ENCODE measurements around the gene ZFAND6.
"Not testable (repeated sequence)": the region's sequence is repeated elsewhere in the genome, so short reads cannot be mapped to it uniquely, and the experiment has no call there.

The ZFAND6 gene

DNA sequence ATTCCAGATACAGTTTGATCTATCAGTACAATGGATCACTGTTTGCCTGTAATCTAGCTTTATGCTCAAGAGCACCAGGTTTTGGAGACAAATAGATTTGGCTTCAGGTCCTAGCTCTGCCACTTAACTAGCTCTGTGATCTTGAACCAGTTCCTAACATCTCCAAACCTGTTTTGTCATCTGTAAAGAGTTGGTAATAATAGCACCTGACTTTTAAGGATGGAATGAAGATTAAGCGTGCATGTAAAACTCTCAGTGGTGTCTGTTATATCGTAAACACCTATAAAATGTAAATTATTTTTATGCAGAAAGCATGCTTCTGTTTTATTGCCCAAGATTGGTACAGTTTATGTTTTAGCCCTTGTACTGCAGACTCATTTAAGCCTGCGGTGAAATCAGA lies 36.5 kb downstream of the ZFAND6 start:
- DNase-seq (ENCODE audit: low read depth in 2 of 3, low spot score in 2 of 3): no peak

DNA sequence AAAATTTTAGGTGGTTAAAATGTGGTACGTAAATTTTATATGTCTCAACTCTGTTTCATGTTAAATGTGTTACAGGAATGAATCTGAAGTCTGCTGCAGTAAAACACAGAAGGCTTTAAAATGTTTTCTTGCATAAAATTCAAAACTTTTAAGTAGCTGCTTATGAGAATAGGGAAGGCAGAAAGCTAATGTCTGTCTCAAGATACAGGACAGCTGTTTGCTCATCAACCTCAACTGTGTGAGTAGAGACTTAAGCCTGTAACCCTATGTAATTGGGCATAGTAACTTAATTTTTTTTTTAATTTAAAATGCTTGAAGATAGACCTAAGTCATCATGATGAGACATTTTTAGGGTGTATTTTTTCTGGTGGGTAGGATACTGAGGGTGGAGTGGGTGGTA lies 38.9 kb downstream of the ZFAND6 start:
- no peak for DNase-seq (ENCODE audit: low read depth in 2 of 3, low spot score in 2 of 3)

DNA sequence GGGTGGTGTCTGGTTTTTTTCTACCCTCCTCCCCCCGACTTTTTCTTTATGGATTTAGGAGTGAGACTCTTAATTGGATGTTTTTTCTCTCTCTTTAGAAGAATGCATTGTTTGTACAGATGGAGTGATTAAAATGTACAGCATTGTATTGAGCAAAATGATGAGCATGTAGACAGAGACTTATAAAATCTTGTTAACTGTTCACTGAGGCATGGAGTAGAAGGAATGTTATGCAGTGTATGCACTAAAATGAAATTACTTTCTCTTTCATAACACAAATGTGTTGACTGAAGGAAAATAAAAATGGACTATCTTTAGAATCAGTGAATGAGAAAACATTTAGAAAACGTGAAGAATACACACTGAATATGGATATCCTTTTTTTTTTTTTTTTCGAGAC lies 39.8 kb downstream of the ZFAND6 start:
- no peak for DNase-seq (ENCODE audit: low read depth in 2 of 3, low spot score in 2 of 3)

DNA sequence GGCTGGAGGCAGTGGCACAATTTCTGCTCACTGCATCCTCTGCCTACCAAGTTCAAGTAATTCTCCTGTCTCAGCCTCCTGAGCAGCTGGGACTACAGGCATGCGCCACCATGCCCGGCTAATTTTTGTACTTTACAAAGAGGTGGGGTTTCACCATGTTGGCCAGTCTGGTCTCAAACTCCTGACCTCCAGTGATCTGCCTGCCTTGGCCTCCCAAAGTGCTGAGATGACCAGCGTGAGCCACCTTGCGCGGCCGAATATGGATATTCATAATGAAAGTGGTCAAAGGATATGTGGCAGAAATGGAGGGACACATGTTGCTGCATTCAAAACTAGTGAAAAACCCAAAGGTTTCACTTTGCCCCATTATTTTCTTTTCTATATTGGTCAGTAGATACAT lies 40.2 kb downstream of the ZFAND6 start:
- DNase-seq (ENCODE audit: low read depth in 2 of 3, low spot score in 2 of 3): not testable (repeated sequence)

DNA sequence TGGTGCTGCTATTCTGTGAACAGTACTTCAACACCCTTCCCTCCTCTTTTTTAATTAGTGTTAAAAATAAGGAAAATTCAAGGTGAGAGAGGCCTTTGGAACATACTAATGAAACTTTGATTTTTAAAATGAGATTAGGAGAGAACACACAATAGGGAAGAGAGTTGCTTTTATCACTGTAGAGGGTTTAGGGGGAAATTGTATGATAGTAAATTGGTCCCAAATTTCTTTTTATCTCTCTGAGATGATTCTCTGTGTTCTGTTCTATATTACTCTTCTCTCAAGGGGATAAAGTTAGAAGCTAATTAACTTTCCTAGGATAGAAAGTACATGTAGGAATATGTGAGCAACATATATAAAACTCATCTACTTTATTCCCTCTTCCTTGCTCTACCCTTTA lies 40.8 kb downstream of the ZFAND6 start:
- no peak for DNase-seq (ENCODE audit: low read depth in 2 of 3, low spot score in 2 of 3)

DNA sequence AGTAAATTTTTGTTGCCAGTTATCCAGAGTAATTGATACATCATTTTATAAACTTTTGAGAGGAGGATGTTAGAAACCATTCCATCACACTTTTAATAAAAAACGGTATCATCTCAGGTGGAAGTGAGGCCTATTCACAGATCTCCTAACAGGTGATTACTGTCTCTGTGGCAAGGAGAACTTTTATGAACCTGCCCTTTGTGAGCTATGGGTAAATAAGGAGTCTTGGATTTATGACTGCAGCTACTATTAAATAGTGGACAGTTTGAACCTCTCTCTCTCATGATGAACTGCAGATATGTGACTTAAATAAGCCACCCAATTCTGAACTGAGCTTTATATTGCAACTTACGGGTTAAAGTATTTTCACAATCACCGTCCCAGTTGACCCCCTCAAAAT lies 45.7 kb downstream of the ZFAND6 start:
- no peak for DNase-seq (ENCODE audit: low read depth in 2 of 3, low spot score in 2 of 3)

DNA sequence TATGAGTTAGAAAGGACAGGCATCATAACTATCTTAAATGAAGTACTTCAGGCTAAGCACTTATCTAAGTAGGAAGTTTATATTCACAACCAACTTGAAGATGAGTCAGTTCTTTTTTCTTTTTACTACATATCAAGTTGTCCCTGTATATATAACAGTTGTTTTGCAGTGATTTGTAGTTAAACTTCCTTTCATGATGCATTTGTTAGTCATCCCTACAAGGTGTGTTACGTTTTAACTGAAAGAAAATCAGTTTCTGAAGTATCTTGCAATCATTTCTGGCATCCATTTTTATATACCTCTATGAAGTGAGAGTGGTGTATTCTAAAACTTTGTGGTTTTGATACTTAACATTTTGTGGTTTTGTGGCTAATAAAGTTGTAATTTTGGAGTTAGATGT lies 46.1 kb downstream of the ZFAND6 start:
- no peak for DNase-seq (ENCODE audit: low read depth in 2 of 3, low spot score in 2 of 3)

DNA sequence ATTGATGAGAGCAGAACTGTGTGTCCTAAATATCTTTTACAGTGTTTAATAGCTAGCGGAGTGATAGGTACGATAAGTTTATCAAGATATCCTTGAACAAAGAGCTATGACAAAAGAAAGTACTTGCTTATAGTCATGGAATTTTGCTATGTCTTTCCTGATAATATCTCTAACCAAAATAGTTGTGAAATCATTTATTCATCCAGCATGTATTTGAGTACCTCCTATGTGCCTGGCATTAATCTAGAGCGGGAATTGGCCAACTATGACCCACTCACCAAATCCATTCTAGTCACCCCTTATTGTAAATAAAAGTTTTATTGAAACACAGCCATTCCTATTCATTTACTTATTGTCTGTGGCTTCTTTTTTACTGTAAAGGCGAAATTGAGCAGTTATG lies 46.6 kb downstream of the ZFAND6 start:
- DNase-seq (ENCODE audit: low read depth in 2 of 3, low spot score in 2 of 3): no peak

DNA sequence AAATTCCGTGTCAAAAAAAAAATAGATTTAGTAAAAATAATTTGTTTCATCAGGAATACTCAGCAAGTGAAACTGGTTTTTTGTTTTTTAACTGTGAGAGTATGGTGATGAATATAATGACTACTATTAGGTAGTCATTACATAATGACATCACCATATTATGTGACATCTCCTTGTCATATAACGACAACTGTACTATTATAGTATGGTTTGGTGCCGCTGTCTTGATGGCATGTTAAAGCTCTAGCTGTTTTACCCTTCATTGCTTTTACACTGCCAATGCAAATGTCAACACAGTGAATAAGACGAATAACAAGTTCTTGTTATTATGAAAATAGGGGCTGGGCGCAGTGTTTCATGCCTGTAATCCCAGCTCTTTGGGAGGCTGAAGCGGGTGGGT lies 47.7 kb downstream of the ZFAND6 start:
- no peak for DNase-seq (ENCODE audit: low read depth in 2 of 3, low spot score in 2 of 3)

DNA sequence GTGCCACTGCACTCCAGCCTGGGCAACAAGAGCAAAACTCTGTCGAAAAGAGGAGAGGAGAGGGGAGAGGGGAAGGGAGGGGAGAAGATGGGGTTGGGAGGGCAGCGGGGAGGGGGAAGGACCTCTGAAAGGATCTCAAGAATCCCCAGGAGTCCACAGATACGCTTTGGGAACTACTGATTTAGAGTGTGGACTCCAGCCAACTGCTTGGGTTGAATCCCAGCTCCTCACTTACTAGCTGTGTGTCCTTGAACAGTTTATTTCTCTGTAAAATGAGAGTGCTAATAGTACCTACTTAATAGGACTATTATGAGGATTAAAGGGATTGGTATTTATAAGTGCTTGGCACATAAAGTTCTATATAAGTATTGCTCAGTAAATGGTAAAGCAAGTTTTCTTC lies 48.3 kb downstream of the ZFAND6 start:
- DNase-seq (ENCODE audit: low read depth in 2 of 3, low spot score in 2 of 3): no peak

DNA sequence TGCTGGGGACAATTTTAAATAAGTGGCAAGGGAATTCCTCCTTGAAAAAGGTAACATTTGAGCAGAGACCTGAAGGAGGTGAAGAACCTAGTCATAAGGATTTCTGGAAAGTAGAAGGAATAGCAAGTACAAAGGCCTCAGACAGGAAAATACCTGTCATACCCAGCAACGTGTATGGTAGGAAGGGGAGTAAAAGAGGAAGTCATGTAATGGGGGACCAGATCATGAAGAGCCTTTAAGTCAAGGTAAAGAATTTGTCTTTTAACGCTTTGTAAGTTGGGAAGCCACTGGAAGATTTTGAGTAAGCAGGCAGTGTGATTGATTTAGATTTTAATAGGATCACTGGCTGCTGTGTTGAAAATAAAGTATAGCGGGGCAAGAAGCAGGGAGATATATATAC lies 49.9 kb downstream of the ZFAND6 start:
- DNase-seq (ENCODE audit: low read depth in 2 of 3, low spot score in 2 of 3): no peak

DNA sequence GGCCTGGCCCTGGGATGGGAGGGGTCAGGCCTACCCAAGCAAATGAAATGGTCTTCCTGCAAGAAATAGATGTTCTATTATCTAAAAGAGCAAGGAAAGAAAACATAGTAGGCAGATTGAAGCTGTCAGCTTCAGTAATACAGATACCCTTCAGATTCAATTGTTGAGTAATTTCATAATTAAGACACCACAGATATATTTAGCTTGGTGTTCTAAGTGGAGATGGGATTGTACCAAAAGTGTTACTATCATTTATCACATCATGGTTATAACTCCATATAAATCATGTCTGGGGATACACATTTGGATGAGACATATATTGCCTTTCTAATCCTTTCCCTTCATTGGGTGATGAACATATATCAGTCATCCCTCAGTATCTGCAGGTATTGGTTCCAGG lies 51.4 kb downstream of the ZFAND6 start:
- DNase-seq (ENCODE audit: low read depth in 2 of 3, low spot score in 2 of 3): no peak

DNA sequence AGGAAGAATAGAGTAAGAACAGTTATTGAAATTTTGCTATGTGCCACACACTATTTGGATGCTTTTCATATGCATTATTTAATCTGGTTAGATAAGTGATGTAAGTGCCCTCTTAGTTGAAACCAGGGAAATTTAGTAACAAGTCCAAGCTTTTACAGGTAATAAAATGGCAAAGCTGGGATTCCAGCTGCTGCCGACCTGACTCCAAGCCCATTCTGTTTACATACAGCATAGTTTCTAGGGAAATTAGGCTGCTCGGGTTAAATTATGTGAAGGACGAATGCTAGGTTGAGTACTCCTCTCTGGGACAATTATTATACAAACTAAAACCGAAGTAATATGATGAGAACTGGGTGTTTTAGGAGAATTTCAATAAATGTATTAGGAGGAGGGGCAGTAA lies 54.6 kb downstream of the ZFAND6 start:
- DNase-seq (ENCODE audit: low read depth in 2 of 3, low spot score in 2 of 3): no peak

DNA sequence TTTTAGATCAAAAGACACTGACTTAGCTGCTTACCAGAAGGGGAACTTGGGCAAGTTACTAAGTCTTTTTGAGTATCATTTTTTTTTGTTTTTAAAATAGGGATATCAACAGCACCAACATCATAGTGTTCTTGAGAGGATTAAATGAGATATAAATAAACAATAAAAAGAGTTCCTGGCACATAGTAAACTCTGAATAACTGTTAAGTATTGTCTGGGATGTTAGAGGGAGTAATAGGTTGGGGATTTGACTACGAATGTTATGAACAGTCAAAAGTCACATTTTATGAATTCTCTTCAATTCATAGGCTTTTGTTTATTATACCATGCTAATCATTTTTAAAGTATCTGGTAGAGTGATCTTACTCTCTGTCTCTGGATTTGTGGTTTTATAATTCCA lies 55.5 kb downstream of the ZFAND6 start:
- DNase-seq (ENCODE audit: low read depth in 2 of 3, low spot score in 2 of 3): no peak

DNA sequence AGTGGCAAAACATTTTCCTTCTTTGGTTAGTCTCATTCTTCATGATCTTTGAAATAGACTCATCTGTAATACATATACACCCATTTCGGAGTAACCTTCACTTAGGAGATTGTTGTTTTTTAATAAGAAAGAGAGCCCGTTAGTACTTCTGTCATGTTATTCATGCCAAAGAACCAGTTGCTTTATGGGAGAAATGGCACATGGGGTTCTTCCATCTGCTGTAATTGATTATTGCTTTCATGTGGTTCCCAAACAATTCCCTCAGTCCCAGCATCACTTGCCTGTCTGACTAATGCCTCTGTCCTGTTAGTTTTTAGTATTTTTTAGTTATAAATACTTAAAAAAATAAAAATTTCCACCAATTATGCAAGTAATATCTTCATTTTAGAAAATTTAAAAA lies 59.5 kb downstream of the ZFAND6 start:
- no peak for DNase-seq (ENCODE audit: low read depth in 2 of 3, low spot score in 2 of 3)

DNA sequence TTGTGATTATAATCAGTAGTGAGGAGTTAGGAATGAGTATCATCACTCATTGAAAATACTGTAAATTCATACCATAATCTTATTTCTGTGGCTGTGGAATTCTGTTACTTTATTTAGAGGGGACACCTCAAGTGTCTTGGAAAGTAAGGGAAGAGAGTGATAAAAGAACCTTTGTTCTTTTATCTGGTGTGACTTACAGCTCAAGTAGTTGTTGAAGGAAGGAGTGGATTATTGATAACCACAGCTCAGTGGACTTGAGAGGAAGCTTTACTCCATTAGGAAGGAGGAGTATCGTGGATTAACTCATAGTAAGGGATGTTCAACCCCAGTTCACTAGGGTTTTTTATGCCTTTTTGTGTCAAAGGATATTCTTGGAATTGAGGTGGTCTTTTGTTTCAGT lies 61.2 kb downstream of the ZFAND6 start:
- no peak for DNase-seq (ENCODE audit: low read depth in 2 of 3, low spot score in 2 of 3)

DNA sequence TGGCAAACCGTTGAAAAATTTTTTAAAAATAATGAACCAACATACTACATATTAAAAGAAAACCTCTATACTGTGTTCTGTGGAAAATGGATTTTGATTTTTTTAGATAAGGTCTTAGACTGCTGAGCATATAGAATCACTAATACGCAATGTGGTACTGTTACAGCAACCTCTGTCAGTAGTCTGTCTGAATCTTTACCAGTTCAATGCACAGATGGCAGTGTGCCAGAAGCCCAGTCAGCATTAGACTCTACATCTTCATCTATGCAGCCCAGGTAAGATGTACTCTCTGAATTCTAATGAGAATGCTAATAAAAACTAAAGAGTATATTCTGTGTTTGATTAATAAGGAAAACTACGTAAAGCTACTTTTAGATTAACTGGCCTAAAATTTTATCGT lies 62.1 kb downstream of the ZFAND6 start:
- DNase-seq (ENCODE audit: low read depth in 2 of 3, low spot score in 2 of 3): no peak

DNA sequence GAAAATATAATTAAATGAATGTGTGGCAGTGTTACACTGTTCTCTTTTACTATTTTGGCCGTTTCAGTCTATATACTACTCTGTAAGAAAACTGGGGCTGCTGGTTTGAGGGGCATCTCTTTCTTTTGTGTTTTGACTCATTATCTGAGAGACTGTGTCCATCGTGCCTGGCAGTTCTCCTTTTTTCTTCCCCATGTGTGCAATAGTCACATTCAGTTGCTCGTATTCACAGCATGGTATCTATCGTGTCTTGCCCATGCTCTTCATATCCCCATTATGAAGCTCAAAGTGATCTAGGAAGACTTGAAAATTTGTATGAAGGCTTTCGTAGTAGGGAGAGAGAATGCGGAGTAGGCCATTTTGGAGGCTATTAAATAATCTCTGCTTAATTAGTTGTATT lies 63.6 kb downstream of the ZFAND6 start:
- no peak for DNase-seq (ENCODE audit: low read depth in 2 of 3, low spot score in 2 of 3)

DNA sequence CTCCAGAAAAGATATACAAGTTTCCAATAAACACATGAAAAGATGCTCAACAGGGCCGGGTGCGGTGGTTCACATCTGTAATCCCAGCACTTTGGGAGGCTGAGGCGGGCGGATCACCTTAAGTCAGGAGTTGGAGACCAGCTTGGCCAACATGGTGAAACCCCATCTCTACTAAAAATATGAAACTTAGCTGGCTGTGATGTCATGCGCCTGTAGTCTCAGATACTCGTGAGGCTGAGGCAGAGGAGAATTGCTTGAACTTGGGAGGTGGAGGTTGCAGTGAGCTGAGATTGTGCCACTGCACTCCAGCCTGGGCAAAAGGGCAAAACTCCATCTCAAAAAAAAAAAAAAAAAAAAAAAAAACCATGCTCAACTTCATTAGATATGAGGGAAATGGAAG lies 67.8 kb downstream of the ZFAND6 start:
- not testable (repeated sequence) for DNase-seq (ENCODE audit: low read depth in 2 of 3, low spot score in 2 of 3)

DNA sequence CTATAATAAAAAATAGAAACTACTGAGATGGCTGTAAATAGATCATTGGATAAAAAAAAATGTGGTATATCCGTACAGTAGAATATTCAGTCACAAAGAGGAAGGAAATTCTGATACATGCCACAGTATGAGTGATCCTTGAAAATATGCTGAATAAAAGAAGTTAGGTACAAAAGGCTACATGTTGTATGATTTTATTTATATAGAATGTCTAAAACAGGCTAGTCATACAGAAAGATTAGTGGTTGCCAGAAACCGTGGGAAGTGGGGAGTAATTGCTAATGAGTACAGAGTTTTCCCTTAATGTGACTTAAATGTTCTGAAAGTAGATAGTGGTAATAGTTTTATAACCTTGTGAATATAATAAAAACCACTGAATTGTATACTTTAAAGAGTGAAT lies 68.4 kb downstream of the ZFAND6 start:
- no peak for DNase-seq (ENCODE audit: low read depth in 2 of 3, low spot score in 2 of 3)

DNA sequence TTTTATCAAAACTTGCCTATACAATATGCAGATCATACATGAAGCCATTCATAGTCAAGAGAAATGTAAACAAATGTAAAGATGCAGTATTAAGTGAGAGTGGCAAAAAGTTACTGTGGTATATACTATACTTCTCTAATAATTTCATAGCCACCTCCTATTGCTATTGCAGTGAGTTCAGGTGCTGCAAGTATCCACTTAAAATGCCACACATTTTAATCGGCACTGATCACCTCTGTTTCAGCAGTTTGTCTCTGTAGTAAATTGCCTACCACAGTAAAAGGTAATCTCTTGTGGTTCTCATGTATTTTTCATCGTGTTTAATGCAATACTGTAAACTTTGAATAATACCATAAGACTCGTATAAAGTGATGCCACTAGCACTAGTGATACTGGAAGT lies 72.9 kb downstream of the ZFAND6 start:
- DNase-seq (ENCODE audit: low read depth in 2 of 3, low spot score in 2 of 3): no peak

DNA sequence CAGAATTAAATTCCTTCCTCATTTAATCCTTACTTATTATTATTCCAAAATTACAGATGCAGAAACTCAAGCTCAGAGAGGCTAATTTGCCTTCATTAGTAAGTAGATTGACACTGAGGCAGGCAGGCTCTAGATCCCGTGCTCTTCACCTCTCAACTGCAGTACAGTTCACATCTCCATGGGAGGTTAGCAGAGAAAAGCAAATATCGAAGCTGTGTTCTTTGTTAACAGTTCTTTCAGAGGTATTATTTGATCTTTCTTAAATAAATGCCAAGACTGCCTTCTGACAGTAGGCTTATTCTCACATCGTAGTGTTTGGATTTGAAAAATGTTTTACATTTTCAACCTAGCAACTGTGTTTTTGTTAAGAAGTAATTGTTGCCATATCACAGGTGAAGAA lies 77.4 kb downstream of the ZFAND6 start:
- no peak for DNase-seq (ENCODE audit: low read depth in 2 of 3, low spot score in 2 of 3)

DNA sequence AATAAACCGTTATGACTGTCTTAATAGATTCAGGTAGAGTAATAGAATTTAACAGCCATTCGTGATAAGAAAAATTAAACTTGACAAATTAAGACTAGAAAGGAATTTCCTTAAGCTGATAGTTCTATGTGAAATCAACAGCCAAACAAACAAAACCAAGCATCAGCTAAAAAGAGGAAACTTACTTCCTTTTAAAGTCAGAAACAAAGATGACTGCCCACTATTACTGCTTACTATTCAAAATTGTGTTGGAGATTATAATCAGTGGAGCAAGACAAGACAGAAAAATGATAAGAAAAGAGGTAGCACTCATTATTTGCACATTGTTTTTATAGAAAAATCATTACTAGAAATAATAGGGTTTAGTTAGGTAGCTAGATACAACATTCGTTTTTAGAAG lies 79.5 kb downstream of the ZFAND6 start:
- no peak for DNase-seq (ENCODE audit: low read depth in 2 of 3, low spot score in 2 of 3)

DNA sequence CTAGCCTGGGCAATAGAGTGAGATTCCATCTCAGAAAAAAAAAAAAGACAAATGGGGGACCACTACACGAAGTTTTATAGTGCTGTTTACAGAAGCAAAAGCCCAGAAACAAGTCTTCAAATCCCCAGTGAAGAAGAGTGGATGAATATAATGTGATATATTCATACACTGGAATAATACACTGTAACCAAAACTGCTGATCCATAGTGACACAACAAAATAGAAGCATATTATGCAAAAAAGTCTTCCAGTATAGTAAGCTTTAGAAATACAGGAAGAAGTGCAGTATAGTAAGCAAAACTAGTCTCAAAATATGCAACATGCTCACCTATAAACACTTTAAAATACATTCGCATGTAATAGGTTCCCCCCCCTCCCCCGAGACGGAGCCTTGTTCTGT lies 81.4 kb downstream of the ZFAND6 start:
- no peak for DNase-seq (ENCODE audit: low read depth in 2 of 3, low spot score in 2 of 3)
